Neutrophil (primary cell): ENCODE data around the gene BZW2.

Experiments used
- H3K27ac ChIP-seq: fragments of 200-600 bp; sonication (generic); 2 replicates; pipeline ENCODE4 v1.5.1; 2016; ENCODE audit warnings: mild to moderate bottlenecking, moderate library complexity
- H3K27me3 ChIP-seq: fragments of 200-600 bp; sonication (generic); 2 replicates; pipeline ENCODE4 v1.6.0; 2016; ENCODE audit warnings: mild to moderate bottlenecking
- H3K36me3 ChIP-seq: fragments of 200-600 bp; sonication (generic); 2 replicates; pipeline ENCODE4 v1.5.1; 2017
- H3K4me1 ChIP-seq, 2 experiments: fragments of 200-600 bp in 1 of 2; sonication (generic) in 1 of 2; 1 replicate in 1 of 2; 2 replicates in 1 of 2; pipeline versions ENCODE4 v1.5.1 to v1.6.1; 2013 to 2016; ENCODE audit warnings: low read depth in 1 of 2, low read length in 1 of 2, mild to moderate bottlenecking in 1 of 2, moderate library complexity in 1 of 2; ENCODE audit not compliant: control insufficient read depth in 1 of 2, insufficient read depth in 1 of 2
- H3K4me3 ChIP-seq, 2 experiments: fragments of 200-600 bp in 1 of 2; sonication (generic) in 1 of 2; 1 replicate in 1 of 2; 2 replicates in 1 of 2; pipeline ENCODE4 v1.5.1; 2013 to 2016; ENCODE audit warnings: low read depth in 1 of 2, low read length in 1 of 2, mild to moderate bottlenecking in 1 of 2, moderate library complexity in 1 of 2
- H3K9me3 ChIP-seq: fragments of 200-600 bp; sonication (generic); 2 replicates; pipeline ENCODE4 v1.5.1; 2016
- CTCF ChIP-seq: fragments of 200-600 bp; sonication (generic); IDR thresholded peaks from 2 replicates; pipeline ENCODE4 v1.5.1; 2016; ENCODE audit warnings: antibody characterized with exemption

BZW2 gene

DNA sequence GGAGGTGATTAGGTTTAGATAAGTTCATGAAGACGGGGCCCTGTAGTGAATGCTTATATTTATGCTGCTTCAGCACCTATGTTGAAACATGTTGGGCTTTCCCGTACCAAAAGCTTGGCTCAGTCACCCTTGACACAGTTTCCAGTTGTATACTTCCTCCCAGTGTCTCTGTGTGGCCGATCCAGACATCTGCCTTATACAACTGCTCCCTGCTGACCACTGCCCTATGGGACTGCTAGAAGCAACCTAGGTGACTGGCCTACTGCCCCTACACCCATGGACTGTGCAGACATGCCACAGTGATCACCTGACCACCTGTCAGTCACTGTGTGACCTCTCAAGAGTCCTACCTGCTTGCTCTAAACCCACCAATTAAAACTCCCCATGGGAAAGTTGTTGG lies 85.0 kb downstream of the BZW2 start:
- H3K27me3 ChIP-seq = no peaks in the 10 kb centered on the region
- no peak overlapping the region for H3K27ac ChIP-seq
- no peak overlapping the region for H3K4me3 ChIP-seq
- no peaks in the 10 kb centered on the region for H3K9me3 ChIP-seq
- no peak for TF ChIP-seq CTCF
- H3K4me1 ChIP-seq = no peaks in the 10 kb centered on the region
- no peaks in the 10 kb centered on the region for H3K36me3 ChIP-seq

GRCh38 chr7:16732828-16733227 lies 86.8 kb downstream of the BZW2 start:
- TF ChIP-seq CTCF = no peak
- H3K27me3 ChIP-seq = no peaks in the 10 kb centered on the region

GRCh38 chr7:16734148-16734726 lies 88.3 kb downstream of the BZW2 start:
- Histone ChIP-seq H3K27ac (no peak overlapping the region), H3K27me3 (no peaks in the 10 kb centered on the region), H3K4me1 (no peaks in the 10 kb centered on the region), H3K36me3 (no peaks in the 10 kb centered on the region), H3K9me3 (no peaks in the 10 kb centered on the region), H3K4me3 (no peak overlapping the region)
- TF ChIP-seq CTCF = no peak

More at GRCh38 chr7:16732828-16733227, 86.8 kb downstream of the BZW2 start:
- Histone ChIP-seq H3K9me3 (no peaks in the 10 kb centered on the region), H3K4me3 (no peak overlapping the region), H3K4me1 (no peaks in the 10 kb centered on the region), H3K36me3 (no peaks in the 10 kb centered on the region), H3K27ac (no peak overlapping the region)

DNA sequence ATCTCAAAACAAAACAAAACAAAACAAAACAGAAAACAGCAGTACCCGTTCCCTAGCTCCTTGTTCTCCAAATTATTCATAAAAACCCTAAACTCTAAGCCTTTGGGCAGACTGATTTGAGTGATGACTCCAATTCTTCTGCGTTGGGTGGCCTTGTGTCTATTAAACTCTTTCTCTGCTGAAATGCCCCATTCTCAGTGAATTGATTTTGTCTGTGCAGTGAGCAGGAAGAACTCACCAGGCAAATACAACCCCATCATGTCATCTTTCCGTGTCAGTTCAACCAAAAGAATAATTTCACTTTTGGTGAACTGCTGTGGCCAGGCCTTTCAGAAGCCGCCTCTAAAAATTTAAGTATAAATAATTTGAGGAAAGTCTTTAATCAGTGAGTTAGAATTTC lies 89.0 kb downstream of the BZW2 start:
- H3K27ac ChIP-seq = no peak overlapping the region
- H3K27me3 ChIP-seq = no peaks in the 10 kb centered on the region
- no peaks in the 10 kb centered on the region for H3K9me3 ChIP-seq
- TF ChIP-seq CTCF = no peak
- no peaks in the 10 kb centered on the region for H3K4me1 ChIP-seq
- no peaks in the 10 kb centered on the region for H3K36me3 ChIP-seq
- no peak overlapping the region for H3K4me3 ChIP-seq

GRCh38 chr7:16738011-16738688 lies 92.2 kb downstream of the BZW2 start:
- no peak for TF ChIP-seq CTCF
- Histone ChIP-seq H3K36me3 (no peaks in the 10 kb centered on the region), H3K27me3 (no peaks in the 10 kb centered on the region), H3K4me1 (no peaks in the 10 kb centered on the region), H3K27ac (no peak overlapping the region), H3K4me3 (no peak overlapping the region), H3K9me3 (no peaks in the 10 kb centered on the region)
